Tibial nerve (tissue), 4 donors: Measurements from ENCODE around the gene SNRPD1.

Experiments used
- CTCF ChIP-seq, 5 experiments: fragments of 200-600 bp in 3 of 5; fragments of 450-650 bp in 2 of 5; sonication (generic) in 3 of 5; IDR thresholded peaks; one replicate each; pipeline ENCODE4 v1.5.1; 2016 to 2019; ENCODE audit warnings: antibody characterized with exemption in 5 of 5, mild to moderate bottlenecking in 3 of 5, moderate library complexity in 2 of 5
- EP300 ChIP-seq, 2 donors: sonication (generic); formaldehyde crosslinking; IDR thresholded peaks; one replicate each; pipeline ENCODE4 v1.6.1; 2017; ENCODE audit warnings: antibody characterized with exemption in 2 of 2, mild to moderate bottlenecking in 1 of 2
- POLR2A ChIP-seq, 2 donors: fragments of 450-650 bp; IDR thresholded peaks; one replicate each; pipeline ENCODE4 v1.6.1; 2017; ENCODE audit warnings: antibody characterized with exemption in 2 of 2, mild to moderate bottlenecking in 2 of 2, moderate library complexity in 2 of 2

GRCh38 chr18:21602299-21602587 is 9.9 kb upstream of the SNRPD1 start:
- TF ChIP-seq CTCF (IDR thresholded peaks at IDR 0.05) (no peak), POLR2A (IDR thresholded peaks at IDR 0.05) (no peak), EP300 (IDR thresholded peaks at IDR 0.05) (no peak)
